Fibroblast of skin of scalp (primary cell): Measurements from ENCODE around the gene USP47.
"Not testable (repeated sequence)": the region's sequence is repeated elsewhere in the genome, so short reads cannot be mapped to it uniquely, and the experiment has no call there.

Source experiments
- DNase-seq: peaks from one replicate; pipeline ENCODE4 v3.0.0-alpha.2; 2013

The USP47 gene

GRCh38 chr11:11831406-11831805, 10.4 kb upstream of the USP47 start:
- DNase-seq: not testable (repeated sequence)

GRCh38 chr11:11836676-11837231, 5.0 kb upstream of the USP47 start:
- peak; percentile 65 for DNase-seq

GRCh38 chr11:11839718-11840117, 2.1 kb upstream of the USP47 start:
- DNase-seq: no peak

GRCh38 chr11:11841116-11841722, 553 bp upstream of the USP47 start:
- DNase-seq: peak; percentile 33

- DNase-seq: peak; percentile 85
Observed at GRCh38 chr11:11842421-11843008, 743 bp downstream of the USP47 start.

GRCh38 chr11:11843211-11843621, 1.4 kb downstream of the USP47 start:
- peak; percentile 40 for DNase-seq

- DNase-seq: no peak
Observed at GRCh38 chr11:11843642-11844041, 1.9 kb downstream of the USP47 start.

GRCh38 chr11:11844272-11844671, 2.5 kb downstream of the USP47 start:
- no peak for DNase-seq

GRCh38 chr11:11845071-11845470, 3.3 kb downstream of the USP47 start:
- DNase-seq: no peak

- DNase-seq: peak; percentile 38
Observed at GRCh38 chr11:11845551-11845950, 3.8 kb downstream of the USP47 start.

- no peak for DNase-seq
Observed at GRCh38 chr11:11847082-11847481, 5.3 kb downstream of the USP47 start.

GRCh38 chr11:11848891-11849746, 7.3 kb downstream of the USP47 start:
- DNase-seq: peak; percentile 68

GRCh38 chr11:11850668-11851067, 8.9 kb downstream of the USP47 start:
- DNase-seq: no peak

GRCh38 chr11:11856638-11857037, 14.9 kb downstream of the USP47 start:
- DNase-seq: peak; percentile 25

GRCh38 chr11:11857769-11858168, 16.0 kb downstream of the USP47 start:
- DNase-seq: no peak

- DNase-seq: no peak
Observed at GRCh38 chr11:11858676-11859075, 16.9 kb downstream of the USP47 start.

- DNase-seq: no peak
Observed at GRCh38 chr11:11860103-11860979, 18.6 kb downstream of the USP47 start.

- DNase-seq: no peak
Observed at GRCh38 chr11:11862999-11863398, 21.2 kb downstream of the USP47 start.

- DNase-seq: no peak
Observed at GRCh38 chr11:11864332-11864731, 22.6 kb downstream of the USP47 start.

GRCh38 chr11:11864803-11865202, 23.0 kb downstream of the USP47 start:
- no peak for DNase-seq

- DNase-seq: no peak
Observed at GRCh38 chr11:11865449-11865848, 23.7 kb downstream of the USP47 start.

- no peak for DNase-seq
Observed at GRCh38 chr11:11866203-11866602, 24.4 kb downstream of the USP47 start.
